Activated naive CD4-positive, alpha-beta T cell treated with anti-CD3 and anti-CD28 coated beads, Interleukin-2, amount 10 ng/mL, durations not matched to agents 7 days and 5 days (primary cell): ENCODE data around the gene PSMG1.

Experiments used
- CTCF ChIA-PET: fragments of 350-600 bp; sonication (Branson Sonifier 250); formaldehyde crosslinking; loops from one replicate; lab custom pipeline; 2021; ENCODE audit warnings: antibody characterized with exemption; lab: Charles Lee
- DNase-seq: peaks from one replicate; pipeline ENCODE4 v3.0.0-alpha.2; 2020
- H3K27ac Mint-ChIP-seq: one replicate; pipeline ENCODE4 v1.8.0; 2021; ENCODE audit warnings: mild to moderate bottlenecking, moderate library complexity, mixed read lengths
- H3K27me3 Mint-ChIP-seq: one replicate; pipeline ENCODE4 v1.8.0; 2021; ENCODE audit warnings: mild to moderate bottlenecking, mixed read lengths
- H3K36me3 Mint-ChIP-seq: one replicate; pipeline ENCODE4 v1.8.0; 2021; ENCODE audit warnings: mixed read lengths
- H3K4me1 Mint-ChIP-seq: one replicate; pipeline ENCODE4 v1.8.0; 2021; ENCODE audit warnings: mixed read lengths
- H3K4me3 Mint-ChIP-seq: one replicate; pipeline ENCODE4 v1.8.0; 2021; ENCODE audit warnings: mild to moderate bottlenecking, moderate library complexity, mixed read lengths
- H3K9me3 Mint-ChIP-seq: one replicate; pipeline ENCODE4 v1.8.0; 2021; ENCODE audit warnings: mixed read lengths

PSMG1 gene

GRCh38 chr21:39182016-39182415 is 1.2 kb downstream of the PSMG1 start:
- Mint-ChIP-seq H3K4me1 (peaks cover 39% of the 10 kb centered on the region), H3K9me3 (no peaks in the 10 kb centered on the region), H3K4me3 (peak overlapping the region; percentile 98), H3K36me3 (peaks cover 31% of the 10 kb centered on the region), H3K27me3 (no peaks in the 10 kb centered on the region), H3K27ac (peak overlapping the region; percentile 97)
- CTCF ChIA-PET, result no interaction called here
- DNase-seq, result no peak

DNA sequence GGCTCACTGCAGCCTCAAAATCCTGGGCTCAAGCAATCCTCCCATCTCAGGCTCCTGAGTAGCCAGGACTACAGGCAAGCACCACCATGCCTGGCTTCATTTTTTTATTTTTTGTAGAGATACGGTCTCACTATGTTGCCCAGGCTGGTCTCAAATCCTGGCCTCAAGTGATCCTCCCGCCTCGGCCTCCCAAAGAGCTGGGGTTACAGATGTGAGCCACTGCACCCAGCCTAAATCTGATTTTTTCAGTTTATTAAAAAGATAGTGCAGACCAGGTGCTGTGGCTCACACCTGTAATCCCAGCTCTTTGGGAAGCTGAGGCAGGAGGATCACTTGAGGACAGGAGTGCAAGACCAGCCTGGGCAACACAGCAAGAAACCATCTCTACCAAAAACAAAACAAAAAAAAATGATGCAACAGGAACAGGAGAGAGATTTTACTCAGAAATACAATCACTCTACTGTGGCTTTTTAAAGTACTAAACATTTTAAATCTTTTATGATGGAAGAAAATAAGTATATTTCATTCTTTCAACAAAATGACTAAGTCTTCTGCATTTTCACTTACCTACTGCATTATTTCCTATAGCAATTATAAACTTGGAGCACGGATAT is 1.9 kb downstream of the PSMG1 start:
- no peaks in the 10 kb centered on the region for H3K9me3 Mint-ChIP-seq
- DNase-seq, result no peak
- no peak overlapping the region for H3K27ac Mint-ChIP-seq
- peaks cover 35% of the 10 kb centered on the region for H3K36me3 Mint-ChIP-seq
- H3K27me3 Mint-ChIP-seq, result no peaks in the 10 kb centered on the region
- H3K4me3 Mint-ChIP-seq, result peak overlapping the region; percentile 98
- CTCF ChIA-PET, result interaction anchor here (1.9 kb wide), 1 partner anchor 206 kb away, joined by 6 read pairs; no protein-coding TSS in a partner anchor
- H3K4me1 Mint-ChIP-seq, result peaks cover 39% of the 10 kb centered on the region

GRCh38 chr21:39180429-39181019 is 2.7 kb downstream of the PSMG1 start:
- Mint-ChIP-seq H3K4me3 (peak overlapping the region; percentile 20), H3K4me1 (peaks cover 39% of the 10 kb centered on the region), H3K36me3 (peaks cover 40% of the 10 kb centered on the region), H3K27me3 (no peaks in the 10 kb centered on the region), H3K27ac (peak overlapping the region; percentile 54), H3K9me3 (no peaks in the 10 kb centered on the region)
- CTCF ChIA-PET, result interaction anchor here (1.1 to 1.9 kb wide), 2 partner anchors 43 to 207 kb away, joined by 3 to 6 read pairs; no protein-coding TSS in a partner anchor
- no peak for DNase-seq

- no peak overlapping the region for H3K4me3 Mint-ChIP-seq
- H3K9me3 Mint-ChIP-seq, result no peaks in the 10 kb centered on the region
- CTCF ChIA-PET, result no interaction called here
- H3K4me1 Mint-ChIP-seq, result peaks cover 28% of the 10 kb centered on the region
- H3K27ac Mint-ChIP-seq, result no peak overlapping the region
- no peaks in the 10 kb centered on the region for H3K27me3 Mint-ChIP-seq
- no peak for DNase-seq
- peaks cover 46% of the 10 kb centered on the region for H3K36me3 Mint-ChIP-seq
These were observed 4.8 kb downstream of the PSMG1 start for GRCh38 chr21:39178421-39178820.

DNA sequence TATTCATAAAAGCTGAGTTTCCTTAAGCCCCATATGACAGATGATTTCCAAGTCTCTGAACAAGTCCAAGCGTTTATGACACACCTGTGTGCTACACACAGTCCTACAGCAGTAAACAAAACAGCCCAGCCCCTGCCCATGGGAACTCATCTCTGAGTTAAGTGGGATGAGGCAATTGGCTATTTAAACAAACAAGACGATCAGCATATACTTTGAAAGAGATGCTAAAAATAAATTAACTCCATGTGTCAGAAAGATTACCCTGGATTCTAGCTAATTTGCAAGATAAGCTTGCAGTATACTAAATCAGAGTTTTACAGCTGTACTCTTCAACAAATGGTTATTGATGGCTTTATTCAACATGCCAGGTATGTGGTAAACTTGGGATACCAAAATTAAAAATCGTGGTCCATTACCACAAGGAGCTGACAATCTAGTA is 7.0 kb downstream of the PSMG1 start:
- no peak for DNase-seq
- CTCF ChIA-PET, result interaction anchor here (1.0 to 1.1 kb wide), 2 partner anchors 203 to 265 kb away, joined by 3 read pairs; a partner anchor contains a TSS
- H3K9me3 Mint-ChIP-seq, result no peaks in the 10 kb centered on the region
- no peak overlapping the region for H3K27ac Mint-ChIP-seq
- no peaks in the 10 kb centered on the region for H3K27me3 Mint-ChIP-seq
- peaks cover 51% of the 10 kb centered on the region for H3K36me3 Mint-ChIP-seq
- no peak overlapping the region for H3K4me3 Mint-ChIP-seq
- H3K4me1 Mint-ChIP-seq, result peaks cover 15% of the 10 kb centered on the region

DNA sequence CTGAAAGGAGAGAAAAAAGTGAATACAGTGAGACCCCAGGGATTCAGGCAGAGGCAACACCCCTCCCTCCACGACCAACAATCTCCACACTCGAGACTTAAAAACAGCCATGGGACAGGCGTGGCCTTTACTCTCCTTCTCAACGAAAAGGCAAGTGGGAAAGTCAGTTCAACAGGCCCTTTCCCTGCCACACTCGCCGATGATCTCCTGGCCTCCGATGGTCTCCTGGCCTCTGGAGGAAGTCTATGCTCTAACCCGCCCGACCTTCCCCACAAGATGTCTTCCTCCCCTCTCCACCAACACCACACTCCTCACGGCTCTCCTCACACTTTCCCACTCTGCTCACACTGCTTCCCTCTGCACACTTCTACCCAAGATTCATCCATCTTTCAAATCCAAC is 7.6 kb downstream of the PSMG1 start:
- no peak overlapping the region for H3K27ac Mint-ChIP-seq
- H3K36me3 Mint-ChIP-seq, result peaks cover 53% of the 10 kb centered on the region
- no peaks in the 10 kb centered on the region for H3K27me3 Mint-ChIP-seq
- no peak overlapping the region for H3K4me3 Mint-ChIP-seq
- H3K9me3 Mint-ChIP-seq, result no peaks in the 10 kb centered on the region
- DNase-seq, result no peak
- CTCF ChIA-PET, result interaction anchor here (1.1 kb wide), 1 partner anchor 266 kb away, joined by 3 read pairs; no protein-coding TSS in a partner anchor
- peaks cover 8% of the 10 kb centered on the region for H3K4me1 Mint-ChIP-seq

GRCh38 chr21:39175154-39175553 is 8.1 kb downstream of the PSMG1 start:
- DNase-seq, result no peak
- H3K27ac Mint-ChIP-seq, result no peak overlapping the region
- H3K9me3 Mint-ChIP-seq, result no peaks in the 10 kb centered on the region
- H3K4me3 Mint-ChIP-seq, result no peak overlapping the region
- peaks cover 53% of the 10 kb centered on the region for H3K36me3 Mint-ChIP-seq
- CTCF ChIA-PET, result no interaction called here
- H3K27me3 Mint-ChIP-seq, result no peaks in the 10 kb centered on the region
- peaks cover 3% of the 10 kb centered on the region for H3K4me1 Mint-ChIP-seq

DNA sequence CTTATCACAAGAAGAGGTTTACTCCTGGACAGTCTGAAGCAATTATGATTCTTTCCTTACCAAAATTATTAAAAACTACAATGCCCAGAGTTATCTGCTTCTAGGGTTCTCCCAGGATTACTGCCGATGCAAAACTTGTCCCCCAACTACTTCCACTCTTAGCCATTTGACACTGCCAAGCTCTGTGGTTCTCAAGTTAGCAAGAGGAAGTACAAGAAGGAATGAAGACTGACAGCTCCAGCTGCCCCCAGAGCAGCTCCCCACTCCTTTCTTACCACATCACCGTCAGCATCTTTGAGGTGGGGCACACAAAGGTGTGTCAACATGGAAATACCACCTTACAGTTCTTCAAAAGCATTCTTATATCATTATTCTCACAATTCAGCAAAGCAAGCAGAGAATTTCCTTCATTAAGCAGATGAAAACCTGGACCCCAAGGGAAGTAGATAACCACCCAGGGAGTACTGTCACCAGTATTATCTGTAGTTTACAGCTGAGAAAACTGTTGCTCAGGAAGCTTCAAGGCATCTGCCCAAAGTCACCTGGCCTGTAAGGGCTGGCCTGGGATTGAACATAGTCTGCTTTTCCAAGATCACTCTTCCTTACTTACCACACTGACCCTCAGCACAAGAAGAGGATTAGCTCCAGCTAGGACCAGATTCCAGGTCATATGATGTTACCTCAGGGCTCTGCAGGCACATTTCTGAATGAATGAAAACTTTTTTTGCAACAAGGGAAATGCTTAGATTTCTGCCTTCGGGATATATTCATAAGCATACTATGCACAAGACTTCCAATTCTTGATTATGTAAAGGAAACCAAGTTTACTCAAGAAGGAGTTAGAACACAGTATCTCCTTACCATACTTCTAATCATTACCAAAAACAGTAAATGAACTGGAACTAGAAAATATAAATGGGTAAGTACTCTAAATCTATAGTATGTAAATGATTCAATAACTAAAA is 9.3 kb downstream of the PSMG1 start:
- H3K9me3 Mint-ChIP-seq, result no peaks in the 10 kb centered on the region
- H3K27ac Mint-ChIP-seq, result no peak overlapping the region
- H3K4me1 Mint-ChIP-seq, result no peaks in the 10 kb centered on the region
- H3K27me3 Mint-ChIP-seq, result no peaks in the 10 kb centered on the region
- peaks cover 45% of the 10 kb centered on the region for H3K36me3 Mint-ChIP-seq
- CTCF ChIA-PET, result interaction anchor here (0.8 to 1.4 kb wide), 2 partner anchors 9 to 30 kb away, joined by 3 read pairs; partner anchors contain the start of gene PSMG1
- DNase-seq, result no peak
- no peak overlapping the region for H3K4me3 Mint-ChIP-seq

DNA sequence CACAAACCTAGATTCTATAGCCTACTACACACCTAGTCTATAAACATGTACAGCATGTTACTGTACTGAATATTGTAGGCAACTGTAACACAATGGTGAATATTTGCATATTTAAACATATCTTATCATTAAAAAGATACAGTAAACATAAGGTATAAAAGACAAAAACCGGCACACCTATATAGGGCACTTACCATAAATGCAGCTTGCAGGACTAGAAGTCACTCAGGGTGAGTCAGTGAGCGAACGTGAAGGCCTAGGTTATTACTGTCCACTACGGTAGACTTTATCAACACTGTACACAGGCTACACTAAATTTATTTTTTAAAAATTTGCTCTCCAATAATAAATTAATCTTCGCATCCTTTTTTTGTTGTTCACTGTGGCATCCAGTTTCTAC is 13.3 kb downstream of the PSMG1 start:
- Mint-ChIP-seq H3K4me1 (no peaks in the 10 kb centered on the region), H3K27me3 (peaks cover 3% of the 10 kb centered on the region), H3K27ac (no peak overlapping the region), H3K36me3 (peaks cover 28% of the 10 kb centered on the region), H3K4me3 (no peak overlapping the region), H3K9me3 (peaks cover 5% of the 10 kb centered on the region)
- no peak for DNase-seq
- CTCF ChIA-PET, result no interaction called here

- no peak for DNase-seq
- CTCF ChIA-PET, result interaction anchor here (1.7 kb wide), 1 partner anchor 9 kb away, joined by 4 read pairs; no protein-coding TSS in a partner anchor
- Mint-ChIP-seq H3K4me3 (no peak overlapping the region), H3K36me3 (peaks cover 20% of the 10 kb centered on the region), H3K27me3 (peaks cover 4% of the 10 kb centered on the region), H3K4me1 (no peaks in the 10 kb centered on the region), H3K9me3 (peaks cover 11% of the 10 kb centered on the region), H3K27ac (no peak overlapping the region)
These were observed 14.5 kb downstream of the PSMG1 start for GRCh38 chr21:39168800-39169199.

- peaks cover 11% of the 10 kb centered on the region for H3K9me3 Mint-ChIP-seq
- H3K4me3 Mint-ChIP-seq, result no peak overlapping the region
- peaks cover 8% of the 10 kb centered on the region for H3K27me3 Mint-ChIP-seq
- DNase-seq, result no peak
- CTCF ChIA-PET, result no interaction called here
- H3K27ac Mint-ChIP-seq, result no peak overlapping the region
- no peaks in the 10 kb centered on the region for H3K36me3 Mint-ChIP-seq
- H3K4me1 Mint-ChIP-seq, result no peaks in the 10 kb centered on the region
These were observed 18.7 kb downstream of the PSMG1 start for GRCh38 chr21:39164523-39164922.

- CTCF ChIA-PET, result no interaction called here
- Mint-ChIP-seq H3K4me1 (no peaks in the 10 kb centered on the region), H3K36me3 (no peaks in the 10 kb centered on the region), H3K27ac (no peak overlapping the region), H3K9me3 (peaks cover 11% of the 10 kb centered on the region), H3K27me3 (peaks cover 8% of the 10 kb centered on the region), H3K4me3 (no peak overlapping the region)
- no peak for DNase-seq
These were observed 22.2 kb downstream of the PSMG1 start for GRCh38 chr21:39161064-39161463.

DNA sequence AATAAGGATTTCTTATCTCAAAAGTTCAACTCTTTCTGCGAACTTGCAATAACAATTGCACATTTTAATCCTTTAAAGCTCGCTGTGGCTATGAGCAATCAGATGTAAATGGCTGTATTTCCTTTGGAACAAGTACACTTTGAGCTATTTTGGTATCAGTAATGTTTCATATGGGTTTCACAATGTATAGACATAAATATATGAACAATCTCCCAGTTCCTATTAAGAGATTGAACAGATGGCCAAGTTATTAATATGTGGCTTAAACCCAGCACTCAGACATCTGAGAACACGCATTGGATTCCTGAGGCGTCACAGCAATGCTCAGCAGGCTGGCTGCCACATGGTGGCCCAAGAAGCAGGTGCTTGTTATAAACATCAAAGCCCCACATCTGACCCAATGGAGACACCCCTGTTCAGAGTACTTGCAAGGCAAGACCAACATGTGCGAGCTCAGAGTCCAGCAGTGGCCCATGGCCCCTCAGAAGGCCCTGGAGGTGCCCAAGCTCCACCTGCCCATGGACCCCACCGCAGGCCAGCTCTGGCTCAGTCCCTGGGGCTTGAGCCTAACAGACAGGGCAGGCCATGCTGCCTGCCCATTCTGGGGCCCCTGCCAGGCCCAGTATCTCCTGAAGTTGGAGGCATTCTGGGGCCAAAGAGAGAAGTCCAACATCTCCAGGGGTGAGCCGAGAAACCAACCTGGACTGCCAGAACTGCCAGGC is 23.7 kb downstream of the PSMG1 start:
- no peak for DNase-seq
- Mint-ChIP-seq H3K9me3 (peaks cover 2% of the 10 kb centered on the region), H3K27me3 (peaks cover 4% of the 10 kb centered on the region), H3K36me3 (no peaks in the 10 kb centered on the region), H3K4me3 (no peak overlapping the region), H3K4me1 (no peaks in the 10 kb centered on the region), H3K27ac (no peak overlapping the region)
- CTCF ChIA-PET, result no interaction called here
